HepG2 (cell line): Measurements from ENCODE around the gene CYB561. TPM values are rescaled to one million over a fixed set of nuclear protein-coding genes. Genes with fewer than 3 reads are reported as not detected.

Experiments used
- ADNP ChIP-seq: sonication (generic); formaldehyde crosslinking; IDR thresholded peaks from 2 replicates; pipeline ENCODE4 v1.4.0; 2020; ENCODE audit warnings: missing genetic modification reagents
- ARID2 ChIP-seq: sonication (generic); formaldehyde crosslinking; IDR thresholded peaks from 2 replicates; pipeline ENCODE4 v1.8.1; 2022; ENCODE audit warnings: mild to moderate bottlenecking, missing genetic modification reagents, borderline replicate concordance
- CENPX ChIP-seq: sonication (generic); formaldehyde crosslinking; IDR thresholded peaks from 2 replicates; pipeline ENCODE4 v1.9.0; 2021; ENCODE audit warnings: mild to moderate bottlenecking, missing genetic modification reagents, moderate library complexity
- CTCF ChIP-seq: sonication (generic); formaldehyde crosslinking; IDR thresholded peaks from 2 replicates; pipeline ENCODE4 v1.5.0; 2020; ENCODE audit warnings: mild to moderate bottlenecking, missing genetic modification reagents, moderate library complexity
- IKZF5 ChIP-seq: IDR thresholded peaks from 2 replicates; pipeline ENCODE4 v1.6.1; 2018; ENCODE audit warnings: missing genetic modification reagents, mild to moderate bottlenecking, missing compliant biosample characterization
- KLF15 ChIP-seq: sonication (generic); formaldehyde crosslinking; IDR thresholded peaks from 2 replicates; pipeline ENCODE4 v1.8.1; 2023; ENCODE audit warnings: borderline replicate concordance, mild to moderate bottlenecking, inconsistent platforms, missing genetic modification reagents, mixed read lengths
- MAFF ChIP-seq: IDR thresholded peaks from 2 replicates; pipeline ENCODE4 v1.6.1; 2011; ENCODE audit warnings: low read depth, low read length, improper control_type of control experiment
- NFE2L2 ChIP-seq: fragments of 150-350 bp; IDR thresholded peaks from 2 replicates; pipeline ENCODE4 v1.6.1; 2014; ENCODE audit warnings: low read length
- PITX1 ChIP-seq: sonication (generic); formaldehyde crosslinking; IDR thresholded peaks from 2 replicates; pipeline ENCODE4 v1.5.1; 2020; ENCODE audit warnings: mild to moderate bottlenecking, missing genetic modification reagents
- PLSCR1 ChIP-seq: sonication (generic); formaldehyde crosslinking; IDR thresholded peaks from 2 replicates; pipeline ENCODE4 v1.5.0; 2020; ENCODE audit warnings: missing genetic modification reagents, mild to moderate bottlenecking, borderline replicate concordance
- RXRB ChIP-seq: IDR thresholded peaks from 2 replicates; pipeline ENCODE4 v1.6.1; 2016; ENCODE audit warnings: borderline replicate concordance, missing genetic modification reagents, missing compliant biosample characterization
- SAFB2 ChIP-seq: sonication (generic); formaldehyde crosslinking; IDR thresholded peaks from 2 replicates; pipeline ENCODE4 v1.5.1; 2020; ENCODE audit warnings: missing genetic modification reagents, low read depth, mild to moderate bottlenecking, borderline replicate concordance
- SALL2 ChIP-seq: sonication (generic); formaldehyde crosslinking; IDR thresholded peaks from 2 replicates; pipeline ENCODE4 v1.8.1; 2023; ENCODE audit warnings: mild to moderate bottlenecking, missing genetic modification reagents, inconsistent platforms
- ZBTB38 ChIP-seq: sonication (generic); formaldehyde crosslinking; IDR thresholded peaks from 2 replicates; pipeline ENCODE4 v1.5.1; 2020; ENCODE audit warnings: mild to moderate bottlenecking, missing genetic modification reagents
- ZFP36L1 ChIP-seq: sonication (generic); formaldehyde crosslinking; IDR thresholded peaks from 2 replicates; pipeline ENCODE4 v1.8.0; 2022; ENCODE audit warnings: mild to moderate bottlenecking, missing genetic modification reagents, moderate library complexity
- ZFP41 ChIP-seq: sonication (generic); formaldehyde crosslinking; IDR thresholded peaks from 2 replicates; pipeline ENCODE4 v1.4.0; 2020; ENCODE audit warnings: mild to moderate bottlenecking, missing genetic modification reagents, borderline replicate concordance
- ZFP82 ChIP-seq: sonication (generic); formaldehyde crosslinking; IDR thresholded peaks from 2 replicates; pipeline ENCODE4 v1.5.1; 2020; ENCODE audit warnings: mild to moderate bottlenecking, missing genetic modification reagents, borderline replicate concordance
- ZMYM2 ChIP-seq: sonication (generic); formaldehyde crosslinking; IDR thresholded peaks from 2 replicates; pipeline ENCODE4 v1.8.0; 2022; ENCODE audit warnings: mild to moderate bottlenecking, missing genetic modification reagents
- ZMYM3 ChIP-seq: sonication (generic); formaldehyde crosslinking; IDR thresholded peaks from 2 replicates; pipeline ENCODE4 v1.5.1; 2020; ENCODE audit warnings: mild to moderate bottlenecking, missing genetic modification reagents
- ZNF230 ChIP-seq: sonication (generic); formaldehyde crosslinking; IDR thresholded peaks from 2 replicates; pipeline ENCODE4 v1.4.0; 2020; ENCODE audit warnings: mild to moderate bottlenecking, missing genetic modification reagents
- ZNF329 ChIP-seq: sonication (generic); formaldehyde crosslinking; IDR thresholded peaks from 2 replicates; pipeline ENCODE4 v1.9.0; 2021; ENCODE audit warnings: low read depth, mild to moderate bottlenecking, missing genetic modification reagents
- ZNF337 ChIP-seq: sonication (generic); formaldehyde crosslinking; IDR thresholded peaks from 2 replicates; pipeline ENCODE4 v1.5.1; 2020; ENCODE audit warnings: missing genetic modification reagents, low read depth, mild to moderate bottlenecking, borderline replicate concordance
- ZNF691 ChIP-seq: sonication (generic); formaldehyde crosslinking; IDR thresholded peaks from 2 replicates; pipeline ENCODE4 v1.4.0; 2020; ENCODE audit warnings: missing genetic modification reagents, low read depth, mild to moderate bottlenecking, borderline replicate concordance
- ZNF83 ChIP-seq: sonication (generic); formaldehyde crosslinking; IDR thresholded peaks from 2 replicates; pipeline ENCODE4 v1.4.0; 2020; ENCODE audit warnings: missing genetic modification reagents, mild to moderate bottlenecking, borderline replicate concordance
- polyA plus RNA-seq, 8 experiments: library from polyadenylated mRNA; depleted of rRNA in 3 of 8; stranded (reverse) in 7 of 8; unstranded in 1 of 8; fragments of >200 nt; fragmentation: Illumina TruSeq in 4 of 8; extraction: Trizol in 4 of 8; gene quantifications; 2 replicates each; pipeline versions ENCODE4 v1.2.1 to v1.2.3, GENCODE V29; 2011 to 2016; ENCODE audit warnings: low read depth in 4 of 8, missing spikeins in 1 of 8, mixed read lengths in 1 of 8; ENCODE audit not compliant: insufficient read depth in 1 of 8
- total RNA-seq, 5 experiments: library from RNA; depleted of rRNA; stranded (reverse); fragments of >200 nt; fragmentation: Illumina TruSeq; extraction: Trizol; gene quantifications; 2 replicates each; pipeline ENCODE4 v1.2.3, GENCODE V29; 2016; ENCODE audit warnings: low read depth in 1 of 5

The CYB561 gene
- total and polyA plus RNA-seq, 2 of the 13 experiments (the other 11 are each of a cell fraction or from before 2014, with no cell fraction given), result 1.5 to 6.7 TPM

- no peak for TF ChIP-seq SALL2 (CRISPR knock-in tag)
- no peak for TF ChIP-seq ZFP82 (CRISPR knock-in tag)
- no peak for TF ChIP-seq SAFB2 (CRISPR knock-in tag)
- TF ChIP-seq KLF15 (CRISPR knock-in tag), result no peak
- TF ChIP-seq PITX1 (CRISPR knock-in tag), result no peak
- TF ChIP-seq ZBTB38, result 0 out of 2 replicates have a peak, but pooled peaks have one; percentile 1
- no peak for TF ChIP-seq ARID2 (CRISPR knock-in tag)
- 0 out of 2 replicates have a peak, but pooled peaks have one; percentile 14 for TF ChIP-seq ZNF691
- peak; percentile 24; the same call in 1 of the 2 replicates for TF ChIP-seq CTCF (CRISPR knock-in tag)
- no peak for TF ChIP-seq ZNF230 (CRISPR knock-in tag)
- no peak for TF ChIP-seq ZFP41
- no peak for TF ChIP-seq ZMYM2 (CRISPR knock-in tag)
- no peak for TF ChIP-seq PLSCR1 (CRISPR knock-in tag)
- no peak for TF ChIP-seq ZNF329
- TF ChIP-seq ZNF83 (CRISPR knock-in tag), result no peak
- TF ChIP-seq IKZF5, result no peak
- TF ChIP-seq MAFF, result peak; percentile 97
- peak; percentile 59 for TF ChIP-seq NFE2L2
- no peak for TF ChIP-seq RXRB (CRISPR knock-in tag)
- no peak for TF ChIP-seq ADNP (CRISPR knock-in tag)
- TF ChIP-seq ZNF337 (CRISPR knock-in tag), result no peak
- TF ChIP-seq ZFP36L1 (CRISPR knock-in tag), result no peak
- no peak for TF ChIP-seq CENPX (CRISPR knock-in tag)
- no peak for TF ChIP-seq ZMYM3
Measured at GRCh38 chr17:63434951-63435571, 11.0 kb downstream of the CYB561 start (continued).
